Activated T-helper 2 cell treated with anti-CD3 and anti-CD28 coated beads, Interferon-gamma antibody, Interleukin-2, Interleukin-4, amounts not matched to agents 10 μg/mL and 5 μg/mL and 100 μg/mL, durations not matched to agents 14 hours and 24 hours and 36 hours (primary cell): ENCODE data around the gene PCDHGA8. TPM values are rescaled to one million over a fixed set of nuclear protein-coding genes. Genes with fewer than 3 reads are reported as not detected.
"Not testable (repeated sequence)": the region's sequence is repeated elsewhere in the genome, so short reads cannot be mapped to it uniquely, and the experiment has no call there.

Source experiments
- DNase-seq: peaks from one replicate; pipeline ENCODE4 v3.0.0; 2021; ENCODE audit warnings: low spot score
- H3K27ac Mint-ChIP-seq: one replicate; pipeline ENCODE4 v1.8.0; 2021; ENCODE audit warnings: mixed read lengths
- H3K27me3 Mint-ChIP-seq: one replicate; pipeline ENCODE4 v1.8.0; 2021; ENCODE audit warnings: low read depth, mixed read lengths
- H3K36me3 Mint-ChIP-seq: one replicate; pipeline ENCODE4 v1.8.0; 2021; ENCODE audit warnings: low read depth, mixed read lengths
- H3K4me1 Mint-ChIP-seq: one replicate; pipeline ENCODE4 v1.8.0; 2021; ENCODE audit warnings: low read depth, mixed read lengths
- H3K4me3 Mint-ChIP-seq: one replicate; pipeline ENCODE4 v1.8.0; 2021; ENCODE audit warnings: low read depth, mild to moderate bottlenecking, moderate library complexity, mixed read lengths
- H3K9me3 Mint-ChIP-seq: one replicate; pipeline ENCODE4 v1.8.0; 2021; ENCODE audit warnings: mixed read lengths
- intact Hi-C: fragments of 100-400 bp; cut with micrococcal nuclease; formaldehyde crosslinking; loops from one replicate; pipeline ENCODE4 v1.15.1; 2023
- total RNA-seq: library from RNA; stranded (reverse); gene quantifications from 2 replicates; pipeline ENCODE4 v1.2.3, GENCODE V29; 2022

PCDHGA8 gene
- total RNA-seq, 1 donor from 2014 or later: 0.07 TPM

DNA sequence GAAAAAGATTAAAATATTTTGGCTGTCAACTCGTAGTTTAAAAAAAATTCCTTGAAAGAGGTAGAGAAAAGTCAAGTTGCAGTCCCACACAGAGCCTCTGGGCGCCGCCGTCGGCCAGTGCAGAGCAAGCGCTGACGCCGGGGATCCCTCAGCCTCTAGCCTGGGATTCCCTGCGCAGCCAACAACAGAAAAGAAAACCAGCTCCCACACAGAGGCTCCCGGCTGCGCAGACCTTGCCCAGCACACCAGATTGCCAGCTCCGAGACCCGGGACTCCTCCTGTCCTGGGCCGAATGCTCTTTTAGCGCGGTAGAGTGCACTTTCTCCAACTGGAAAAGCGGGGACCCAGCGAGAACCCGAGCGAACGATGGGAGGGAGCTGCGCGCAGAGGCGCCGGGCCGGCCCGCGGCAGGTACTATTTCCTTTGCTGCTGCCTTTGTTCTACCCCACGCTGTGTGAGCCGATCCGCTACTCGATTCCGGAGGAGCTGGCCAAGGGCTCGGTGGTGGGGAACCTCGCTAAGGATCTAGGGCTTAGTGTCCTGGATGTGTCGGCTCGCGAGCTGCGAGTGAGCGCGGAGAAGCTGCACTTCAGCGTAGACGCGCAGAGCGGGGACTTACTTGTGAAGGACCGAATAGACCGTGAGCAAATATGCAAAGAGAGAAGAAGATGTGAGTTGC is 25.2 kb downstream of the PCDHGA8 start, which contains the start of gene PCDHGB7:
PCDHGB7 (plus strand) TSS at position 184 of the 679 bp plus-strand sequence; CDS start at position 367, 183 bp downstream.
- intact Hi-C loops, H3K27ac Mint-ChIP-seq, H3K36me3 Mint-ChIP-seq, DNase-seq: not testable (repeated sequence)
- peaks cover 24% of the 10 kb centered on the region for H3K4me1 Mint-ChIP-seq
- peak within 1 kb of the TSS; percentile 57 for H3K4me3 Mint-ChIP-seq
- H3K27me3 Mint-ChIP-seq: peaks cover 75% of the 10 kb centered on the region
- H3K9me3 Mint-ChIP-seq: peaks cover 27% of the 10 kb centered on the region

DNA sequence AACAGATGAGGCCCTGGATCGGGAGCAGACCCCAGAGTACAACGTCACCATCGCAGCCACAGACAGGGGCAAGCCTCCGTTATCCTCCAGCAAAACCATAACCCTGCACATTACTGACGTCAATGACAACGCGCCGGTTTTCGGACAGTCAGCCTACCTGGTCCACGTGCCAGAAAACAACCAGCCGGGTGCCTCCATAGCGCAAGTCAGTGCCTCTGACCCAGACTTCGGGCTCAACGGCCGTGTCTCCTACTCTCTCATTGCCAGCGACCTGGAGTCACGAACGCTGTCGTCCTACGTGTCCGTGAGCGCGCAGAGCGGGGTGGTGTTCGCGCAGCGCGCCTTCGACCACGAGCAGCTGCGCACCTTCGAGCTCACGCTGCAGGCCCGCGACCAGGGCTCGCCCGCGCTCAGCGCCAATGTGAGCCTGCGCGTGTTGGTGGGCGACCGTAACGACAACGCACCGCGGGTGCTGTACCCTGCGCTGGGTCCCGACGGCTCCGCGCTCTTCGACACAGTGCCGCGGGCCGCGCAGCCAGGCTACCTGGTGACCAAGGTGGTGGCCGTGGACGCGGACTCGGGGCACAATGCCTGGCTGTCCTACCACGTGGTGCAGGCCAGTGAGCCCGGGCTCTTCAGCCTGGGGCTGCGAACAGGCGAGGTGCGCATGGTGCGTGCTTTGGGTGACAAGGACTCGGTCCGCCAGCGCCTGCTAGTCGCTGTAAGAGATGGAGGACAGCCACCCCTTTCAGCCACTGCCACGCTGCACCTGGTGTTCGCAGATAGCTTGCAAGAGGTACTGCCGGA is 26.8 kb downstream of the PCDHGA8 start:
- Mint-ChIP-seq H3K27me3 (peaks cover 68% of the 10 kb centered on the region), H3K9me3 (peaks cover 22% of the 10 kb centered on the region), H3K4me1 (peaks cover 14% of the 10 kb centered on the region), H3K4me3 (no peak overlapping the region), H3K36me3 (peaks cover 7% of the 10 kb centered on the region), H3K27ac (no peak overlapping the region)
- intact Hi-C loops: no loop called here
- DNase-seq: no peak

DNA sequence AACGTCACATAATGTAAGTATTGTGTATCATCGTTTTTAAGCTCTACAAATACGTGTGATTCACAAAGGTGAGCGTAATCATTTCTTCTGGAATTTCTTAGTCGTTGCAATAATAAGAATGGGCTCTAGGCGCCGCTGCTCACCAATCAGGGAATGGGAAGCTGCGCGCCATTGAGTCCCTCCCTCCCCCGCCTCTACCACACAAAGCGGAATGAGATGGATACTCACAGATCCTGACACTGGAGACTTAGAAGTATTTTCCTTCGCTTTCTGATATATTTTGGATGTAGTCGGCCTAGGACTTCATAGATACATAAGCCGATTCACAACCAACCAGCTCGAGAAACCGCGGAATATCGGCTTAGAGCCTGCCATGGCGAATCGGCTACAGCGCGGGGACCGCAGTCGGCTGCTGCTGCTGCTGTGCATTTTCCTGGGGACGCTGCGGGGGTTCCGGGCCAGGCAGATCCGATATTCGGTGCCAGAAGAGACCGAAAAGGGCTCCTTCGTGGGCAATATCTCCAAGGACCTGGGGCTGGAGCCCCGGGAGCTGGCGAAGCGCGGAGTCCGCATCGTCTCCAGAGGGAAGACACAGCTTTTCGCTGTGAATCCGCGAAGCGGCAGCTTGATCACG is 28.5 kb downstream of the PCDHGA8 start, which contains the start of gene PCDHGA11:
PCDHGA11 (plus strand) TSS at position 197 of the 634 bp plus-strand sequence; CDS start at position 374, 177 bp downstream.
- H3K9me3 Mint-ChIP-seq: peaks cover 19% of the 10 kb centered on the region
- no peak within 1 kb of the TSS for H3K27ac Mint-ChIP-seq
- H3K27me3 Mint-ChIP-seq: peaks cover 63% of the 10 kb centered on the region
- peaks cover 7% of the 10 kb centered on the region for H3K36me3 Mint-ChIP-seq
- no peak for DNase-seq
- intact Hi-C loops: loop anchor here (2.0 to 5.0 kb wide), 4 partner anchors 56 to 144 kb away; partner anchors contain the start of genes PCDHGA2, PCDHGA4, PCDHGB2 and PCDHGC3
- H3K4me3 Mint-ChIP-seq: peak within 1 kb of the TSS; percentile 81
- H3K4me1 Mint-ChIP-seq: peaks cover 10% of the 10 kb centered on the region

DNA sequence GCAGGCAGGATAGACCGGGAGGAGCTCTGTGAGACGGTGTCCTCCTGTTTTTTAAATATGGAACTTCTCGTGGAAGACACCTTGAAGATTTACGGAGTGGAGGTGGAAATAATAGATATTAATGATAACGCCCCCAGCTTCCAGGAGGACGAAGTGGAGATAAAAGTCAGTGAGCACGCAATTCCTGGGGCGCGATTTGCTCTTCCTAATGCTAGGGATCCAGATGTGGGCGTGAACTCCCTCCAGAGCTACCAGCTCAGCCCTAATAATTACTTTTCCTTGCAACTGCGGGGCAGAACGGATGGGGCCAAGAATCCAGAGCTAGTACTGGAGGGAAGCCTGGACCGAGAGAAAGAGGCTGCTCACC is 29.0 kb downstream of the PCDHGA8 start:
- no peak for DNase-seq
- peaks cover 59% of the 10 kb centered on the region for H3K27me3 Mint-ChIP-seq
- no peak overlapping the region for H3K27ac Mint-ChIP-seq
- peaks cover 10% of the 10 kb centered on the region for H3K4me1 Mint-ChIP-seq
- intact Hi-C loops: loop anchor here (2.0 to 5.0 kb wide), 4 partner anchors 56 to 143 kb away; partner anchors contain the start of genes PCDHGA2, PCDHGA4, PCDHGB2 and PCDHGC3
- peaks cover 7% of the 10 kb centered on the region for H3K36me3 Mint-ChIP-seq
- peaks cover 19% of the 10 kb centered on the region for H3K9me3 Mint-ChIP-seq
- peak overlapping the region; percentile 81 for H3K4me3 Mint-ChIP-seq

DNA sequence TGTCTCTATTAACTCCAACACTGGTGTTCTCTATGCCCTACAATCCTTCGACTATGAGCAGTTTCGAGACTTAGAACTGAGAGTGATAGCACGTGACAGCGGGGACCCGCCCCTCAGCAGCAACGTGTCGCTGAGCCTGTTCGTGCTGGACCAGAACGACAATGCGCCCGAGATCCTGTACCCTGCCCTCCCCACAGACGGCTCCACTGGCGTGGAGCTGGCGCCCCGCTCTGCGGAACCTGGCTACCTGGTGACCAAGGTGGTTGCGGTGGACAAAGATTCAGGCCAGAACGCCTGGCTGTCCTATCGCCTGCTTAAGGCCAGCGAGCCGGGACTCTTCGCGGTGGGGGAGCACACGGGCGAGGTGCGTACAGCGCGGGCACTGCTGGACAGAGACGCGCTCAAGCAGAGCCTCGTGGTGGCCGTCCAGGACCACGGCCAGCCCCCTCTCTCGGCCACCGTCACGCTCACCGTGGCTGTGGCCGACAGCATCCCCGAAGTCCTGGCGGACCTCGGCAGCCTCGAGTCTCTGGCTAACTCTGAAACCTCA is 30.4 kb downstream of the PCDHGA8 start:
- Mint-ChIP-seq H3K9me3 (peaks cover 19% of the 10 kb centered on the region), H3K27me3 (peaks cover 54% of the 10 kb centered on the region), H3K27ac (no peak overlapping the region), H3K36me3 (peaks cover 6% of the 10 kb centered on the region), H3K4me1 (peaks cover 9% of the 10 kb centered on the region), H3K4me3 (no peak overlapping the region)
- DNase-seq: no peak
- intact Hi-C loops: loop anchor here (5.0 kb wide), 3 partner anchors 54 to 86 kb away; partner anchors contain the start of genes PCDHGA2, PCDHGA4, PCDHGB2 and PCDHGC3

DNA sequence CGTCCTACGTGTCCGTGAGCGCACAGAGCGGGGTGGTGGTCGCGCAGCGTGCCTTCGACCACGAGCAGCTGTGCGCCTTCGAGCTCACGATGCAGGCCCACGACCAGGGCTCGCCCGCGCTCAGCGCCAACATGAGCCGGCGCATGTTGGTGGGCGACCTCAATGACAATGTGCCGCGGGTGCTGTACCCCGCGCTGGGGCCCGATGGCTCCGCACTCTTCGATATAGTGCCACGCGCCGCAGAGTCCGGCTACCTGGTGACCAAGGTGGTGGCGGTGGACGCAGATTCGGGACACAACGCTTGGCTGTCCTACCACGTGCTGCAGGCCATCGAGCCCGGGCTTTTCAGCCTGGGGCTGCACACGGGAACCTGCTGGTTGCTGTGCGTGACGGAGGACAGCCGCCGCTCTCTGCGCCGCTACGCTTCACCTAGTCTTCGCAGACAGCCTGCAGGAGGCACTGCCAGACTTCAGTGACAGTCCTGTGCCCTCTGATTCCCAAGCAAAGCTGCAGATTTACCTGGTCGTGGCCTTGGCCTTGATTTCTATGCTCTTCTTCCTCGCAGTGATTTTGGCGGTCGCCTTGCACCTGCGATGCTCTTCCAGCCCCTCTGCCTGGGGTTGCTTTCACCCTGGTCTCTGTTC is 35.5 kb downstream of the PCDHGA8 start:
- Mint-ChIP-seq H3K27ac (no peak overlapping the region), H3K4me3 (no peak overlapping the region), H3K27me3 (peaks cover 33% of the 10 kb centered on the region), H3K4me1 (peaks cover 2% of the 10 kb centered on the region), H3K9me3 (peaks cover 19% of the 10 kb centered on the region), H3K36me3 (peaks cover 2% of the 10 kb centered on the region)
- intact Hi-C loops: no loop called here
- no peak for DNase-seq

DNA sequence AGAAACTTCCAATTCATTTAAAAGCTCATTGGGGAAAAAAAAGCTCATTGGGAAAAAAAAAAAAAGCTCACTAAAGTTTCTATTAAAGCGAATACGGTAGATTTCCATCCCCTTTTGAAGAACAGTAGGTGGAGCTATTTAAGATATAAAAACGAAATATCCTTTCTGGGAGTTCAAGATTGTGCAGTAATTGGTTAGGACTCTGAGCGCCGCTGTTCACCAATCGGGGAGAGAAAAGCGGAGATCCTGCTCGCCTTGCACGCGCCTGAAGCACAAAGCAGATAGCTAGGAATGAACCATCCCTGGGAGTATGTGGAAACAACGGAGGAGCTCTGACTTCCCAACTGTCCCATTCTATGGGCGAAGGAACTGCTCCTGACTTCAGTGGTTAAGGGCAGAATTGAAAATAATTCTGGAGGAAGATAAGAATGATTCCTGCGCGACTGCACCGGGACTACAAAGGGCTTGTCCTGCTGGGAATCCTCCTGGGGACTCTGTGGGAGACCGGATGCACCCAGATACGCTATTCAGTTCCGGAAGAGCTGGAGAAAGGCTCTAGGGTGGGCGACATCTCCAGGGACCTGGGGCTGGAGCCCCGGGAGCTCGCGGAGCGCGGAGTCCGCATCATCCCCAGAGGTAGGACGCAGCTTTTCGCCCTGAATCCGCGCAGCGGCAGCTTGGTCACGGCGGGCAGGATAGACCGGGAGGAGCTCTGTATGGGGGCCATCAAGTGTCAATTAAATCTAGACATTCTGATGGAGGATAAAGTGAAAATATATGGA is 38.1 kb downstream of the PCDHGA8 start, which contains the start of gene PCDHGA12:
PCDHGA12 (plus strand) TSS at position 176 of the 782 bp plus-strand sequence; CDS start at position 429, 253 bp downstream.
- Mint-ChIP-seq H3K4me1 (peaks cover 2% of the 10 kb centered on the region), H3K36me3 (peaks cover 2% of the 10 kb centered on the region), H3K9me3 (peaks cover 19% of the 10 kb centered on the region), H3K4me3 (peak within 1 kb of the TSS; percentile 63), H3K27ac (no peak within 1 kb of the TSS), H3K27me3 (peaks cover 24% of the 10 kb centered on the region)
- no peak for DNase-seq
- intact Hi-C loops: no loop called here

DNA sequence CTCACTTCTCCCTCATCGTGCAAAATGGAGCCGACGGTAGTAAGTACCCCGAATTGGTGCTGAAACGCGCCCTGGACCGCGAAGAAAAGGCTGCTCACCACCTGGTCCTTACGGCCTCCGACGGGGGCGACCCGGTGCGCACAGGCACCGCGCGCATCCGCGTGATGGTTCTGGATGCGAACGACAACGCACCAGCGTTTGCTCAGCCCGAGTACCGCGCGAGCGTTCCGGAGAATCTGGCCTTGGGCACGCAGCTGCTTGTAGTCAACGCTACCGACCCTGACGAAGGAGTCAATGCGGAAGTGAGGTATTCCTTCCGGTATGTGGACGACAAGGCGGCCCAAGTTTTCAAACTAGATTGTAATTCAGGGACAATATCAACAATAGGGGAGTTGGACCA is 38.9 kb downstream of the PCDHGA8 start:
- Mint-ChIP-seq H3K9me3 (peaks cover 19% of the 10 kb centered on the region), H3K27me3 (peaks cover 24% of the 10 kb centered on the region), H3K4me1 (peaks cover 2% of the 10 kb centered on the region), H3K27ac (no peak overlapping the region), H3K36me3 (peaks cover 2% of the 10 kb centered on the region), H3K4me3 (no peak overlapping the region)
- DNase-seq: no peak
- intact Hi-C loops: no loop called here

DNA sequence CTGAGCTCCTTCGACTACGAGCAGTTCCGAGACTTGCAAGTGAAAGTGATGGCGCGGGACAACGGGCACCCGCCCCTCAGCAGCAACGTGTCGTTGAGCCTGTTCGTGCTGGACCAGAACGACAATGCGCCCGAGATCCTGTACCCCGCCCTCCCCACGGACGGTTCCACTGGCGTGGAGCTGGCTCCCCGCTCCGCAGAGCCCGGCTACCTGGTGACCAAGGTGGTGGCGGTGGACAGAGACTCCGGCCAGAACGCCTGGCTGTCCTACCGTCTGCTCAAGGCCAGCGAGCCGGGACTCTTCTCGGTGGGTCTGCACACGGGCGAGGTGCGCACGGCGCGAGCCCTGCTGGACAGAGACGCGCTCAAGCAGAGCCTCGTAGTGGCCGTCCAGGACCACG is 39.9 kb downstream of the PCDHGA8 start:
- Mint-ChIP-seq H3K9me3 (peaks cover 19% of the 10 kb centered on the region), H3K27me3 (peaks cover 25% of the 10 kb centered on the region)
- H3K4me3 Mint-ChIP-seq, intact Hi-C loops, H3K36me3 Mint-ChIP-seq, H3K4me1 Mint-ChIP-seq, DNase-seq, H3K27ac Mint-ChIP-seq: not testable (repeated sequence)

DNA sequence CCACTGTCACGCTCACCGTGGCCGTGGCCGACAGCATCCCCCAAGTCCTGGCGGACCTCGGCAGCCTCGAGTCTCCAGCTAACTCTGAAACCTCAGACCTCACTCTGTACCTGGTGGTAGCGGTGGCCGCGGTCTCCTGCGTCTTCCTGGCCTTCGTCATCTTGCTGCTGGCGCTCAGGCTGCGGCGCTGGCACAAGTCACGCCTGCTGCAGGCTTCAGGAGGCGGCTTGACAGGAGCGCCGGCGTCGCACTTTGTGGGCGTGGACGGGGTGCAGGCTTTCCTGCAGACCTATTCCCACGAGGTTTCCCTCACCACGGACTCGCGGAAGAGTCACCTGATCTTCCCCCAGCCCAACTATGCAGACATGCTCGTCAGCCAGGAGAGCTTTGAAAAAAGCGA is 40.3 kb downstream of the PCDHGA8 start:
- peaks cover 19% of the 10 kb centered on the region for H3K9me3 Mint-ChIP-seq
- H3K27ac Mint-ChIP-seq, H3K4me3 Mint-ChIP-seq, intact Hi-C loops, DNase-seq, H3K36me3 Mint-ChIP-seq, H3K4me1 Mint-ChIP-seq: not testable (repeated sequence)
- H3K27me3 Mint-ChIP-seq: peaks cover 25% of the 10 kb centered on the region

DNA sequence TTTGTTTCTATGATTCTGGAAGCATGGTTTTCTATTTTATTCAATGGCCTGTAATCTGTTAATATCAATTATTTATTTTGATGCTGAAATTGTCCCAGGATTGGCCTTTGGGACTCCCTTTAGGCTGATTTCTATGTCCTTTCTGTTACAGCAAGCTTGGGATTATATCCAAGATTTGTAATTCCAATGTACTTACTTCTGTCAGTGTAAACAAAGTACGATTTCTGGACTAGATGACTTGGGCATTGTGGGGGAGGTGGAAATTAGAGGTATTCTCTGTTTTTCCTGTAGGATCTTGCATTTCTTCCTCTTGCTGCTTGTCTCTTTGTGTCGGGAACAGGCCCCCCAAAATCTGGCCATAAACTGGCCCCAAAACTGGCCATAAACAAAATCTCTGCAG is 41.6 kb downstream of the PCDHGA8 start:
- intact Hi-C loops: no loop called here
- no peak for DNase-seq
- no peak overlapping the region for H3K4me3 Mint-ChIP-seq
- peaks cover 2% of the 10 kb centered on the region for H3K36me3 Mint-ChIP-seq
- H3K4me1 Mint-ChIP-seq: peaks cover 2% of the 10 kb centered on the region
- H3K27me3 Mint-ChIP-seq: peaks cover 22% of the 10 kb centered on the region
- no peak overlapping the region for H3K27ac Mint-ChIP-seq
- H3K9me3 Mint-ChIP-seq: peaks cover 15% of the 10 kb centered on the region
